CD14-positive monocyte (primary cell): ENCODE measurements around the gene WWOX. TPM values are rescaled to one million over a fixed set of nuclear protein-coding genes. Genes with fewer than 3 reads are reported as not detected.

ENCODE experiments used
- DNase-seq, 3 donors: peaks; one replicate each; pipeline ENCODE4 v3.0.0-alpha.2; 2011 to 2022
- H2AFZ ChIP-seq: 2 replicates; pipeline ENCODE4 v1.6.0; 2012; ENCODE audit warnings: mild to moderate bottlenecking, low read depth, low read length, inconsistent platforms; ENCODE audit not compliant: insufficient read depth, poor library complexity, severe bottlenecking
- H3K27ac ChIP-seq, 2 donors: 1 replicate in 1 of 2; 2 replicates in 1 of 2; pipeline ENCODE4 v1.5.1; 2012 to 2013; ENCODE audit warnings: low read length in 2 of 2, control low read depth in 1 of 2, inconsistent platforms in 1 of 2, low read depth in 1 of 2, mild to moderate bottlenecking in 1 of 2
- H3K27me3 ChIP-seq, 2 donors: one replicate each; pipeline versions ENCODE4 v1.6.0 to v1.6.1; 2011 to 2013; ENCODE audit warnings: low read length in 2 of 2; ENCODE audit not compliant: control insufficient read depth in 2 of 2, insufficient read depth in 2 of 2
- H3K36me3 ChIP-seq, 2 donors: replicated peaks in 1 of 2; 1 replicate in 1 of 2; 2 replicates in 1 of 2; pipeline versions ENCODE4 v1.5.1 to v1.6.1; 2012 to 2013; ENCODE audit warnings: low read length in 2 of 2, control low read depth in 1 of 2, inconsistent platforms in 1 of 2, mild to moderate bottlenecking in 1 of 2; ENCODE audit not compliant: insufficient read depth in 2 of 2, control insufficient read depth in 1 of 2
- H3K4me1 ChIP-seq, 2 donors: 1 replicate in 1 of 2; 2 replicates in 1 of 2; pipeline versions ENCODE4 v1.5.1 to v1.6.1; 2012 to 2013; ENCODE audit warnings: low read length in 2 of 2, control low read depth in 1 of 2, inconsistent platforms in 1 of 2, mild to moderate bottlenecking in 1 of 2, moderate library complexity in 1 of 2; ENCODE audit not compliant: insufficient read depth in 2 of 2, control insufficient read depth in 1 of 2
- H3K4me2 ChIP-seq: replicated peaks from 2 replicates; pipeline ENCODE3; 2012; ENCODE audit warnings: low read length, moderate library complexity, mild to moderate bottlenecking; ENCODE audit not compliant: poor library complexity, severe bottlenecking; ENCODE audit errors: extremely low read depth
- H3K4me3 ChIP-seq, 3 experiments: fragments of 200-600 bp in 1 of 3; sonication (generic) in 1 of 3; replicated peaks in 1 of 3; 1 replicate in 2 of 3; 2 replicates in 1 of 3; pipeline ENCODE4 v1.5.1; 2011 to 2013; ENCODE audit warnings: low read length in 3 of 3, mild to moderate bottlenecking in 3 of 3, control low read depth in 2 of 3, low read depth in 2 of 3, inconsistent platforms in 1 of 3, moderate library complexity in 1 of 3
- H3K79me2 ChIP-seq: 2 replicates; pipeline ENCODE4 v1.6.0; 2012; ENCODE audit warnings: mild to moderate bottlenecking, control low read depth, inconsistent platforms, low read length, moderate library complexity; ENCODE audit not compliant: insufficient read depth
- H3K9ac ChIP-seq: 2 replicates; pipeline ENCODE4 v1.6.0; 2017; ENCODE audit warnings: low read length, mild to moderate bottlenecking; ENCODE audit not compliant: insufficient read depth, poor library complexity, severe bottlenecking
- H3K9me3 ChIP-seq, 2 donors: replicated peaks in 1 of 2; 1 replicate in 1 of 2; 2 replicates in 1 of 2; pipeline versions ENCODE4 v1.5.1 to v1.6.1; 2012 to 2013; ENCODE audit warnings: low read length in 2 of 2, control low read depth in 1 of 2; ENCODE audit not compliant: control insufficient read depth in 1 of 2, insufficient read depth in 1 of 2
- H4K20me1 ChIP-seq: 2 replicates; pipeline ENCODE4 v1.6.0; 2012; ENCODE audit warnings: mild to moderate bottlenecking, low read length, control low read depth, moderate library complexity; ENCODE audit not compliant: insufficient read depth
- H3K27ac Mint-ChIP-seq, 7 donors: one replicate each; pipeline ENCODE4 v1.8.0; 2020; ENCODE audit warnings: mild to moderate bottlenecking in 7 of 7, mixed read lengths in 7 of 7, moderate library complexity in 6 of 7, inconsistent platforms in 2 of 7
- H3K27me3 Mint-ChIP-seq, 3 donors: one replicate each; pipeline ENCODE4 v1.8.0; 2021 to 2022; ENCODE audit warnings: low read depth in 3 of 3, mild to moderate bottlenecking in 3 of 3, mixed read lengths in 3 of 3, moderate library complexity in 3 of 3, inconsistent platforms in 1 of 3
- H3K36me3 Mint-ChIP-seq, 2 donors: one replicate each; pipeline ENCODE4 v1.8.0; 2020; ENCODE audit warnings: mixed read lengths in 2 of 2, inconsistent platforms in 1 of 2, mild to moderate bottlenecking in 1 of 2
- H3K4me1 Mint-ChIP-seq: one replicate; pipeline ENCODE4 v1.8.0; 2020; ENCODE audit warnings: mild to moderate bottlenecking, mixed read lengths
- H3K4me3 Mint-ChIP-seq, 2 donors: one replicate each; pipeline ENCODE4 v1.8.0; 2020; ENCODE audit warnings: mild to moderate bottlenecking in 2 of 2, mixed read lengths in 2 of 2, moderate library complexity in 1 of 2
- H3K9me3 Mint-ChIP-seq, 7 donors: one replicate each; pipeline ENCODE4 v1.8.0; 2020 to 2022; ENCODE audit warnings: mixed read lengths in 7 of 7, mild to moderate bottlenecking in 6 of 7, moderate library complexity in 6 of 7, inconsistent platforms in 2 of 7
- CTCF ChIP-seq: fragments of 200-600 bp; IDR thresholded peaks from one replicate; pipeline ENCODE4 v1.8.0; 2022; ENCODE audit warnings: antibody characterized with exemption, mild to moderate bottlenecking
- WGBS: methylation state at CpG from one replicate; pipeline ENCODE4 v1.1.5; 2013; ENCODE audit warnings: missing lambda C conversion rate; ENCODE audit not compliant: insufficient coverage; 5-methylcytosine and 5-hydroxymethylcytosine counted together
- intact Hi-C, 2 donors: fragments of 100-400 bp; cut with micrococcal nuclease; formaldehyde crosslinking; loops; one replicate each; pipeline versions ENCODE4 v1.15.0 to v1.15.1; 2023
- polyA plus RNA-seq, 3 donors: library from polyadenylated mRNA; depleted of rRNA in 1 of 3; unstranded in 2 of 3; stranded (reverse) in 1 of 3; fragments of 300-500 nt in 2 of 3; fragments of >200 nt in 1 of 3; fragmentation: Illumina TruSeq in 2 of 3; gene quantifications; 1 replicate in 2 of 3; 2 replicates in 1 of 3; pipeline ENCODE4 v1.2.3, GENCODE V29; 2012 to 2021

WWOX gene
- polyA plus RNA-seq, 3 donors, result 4.0 to 7.0 (median 6.3) TPM

- 33% methylated on average over 4 of the region's 5 CpGs for WGBS
- Histone ChIP-seq H3K4me1 (peaks cover 3 to 5% of the 10 kb centered on the region in 2 donors), H3K9ac (no peak overlapping the region), H3K36me3 (no peaks in the 10 kb centered on the region), H3K79me2 (no peaks in the 10 kb centered on the region), H4K20me1 (no peaks in the 10 kb centered on the region), H3K27me3 (no peaks in the 10 kb centered on the region), H3K9me3 (peaks cover 0 to 5% of the 10 kb centered on the region in 2 donors), H3K4me3 (no peak overlapping the region), H3K27ac (no peak overlapping the region), H2AFZ (no peak overlapping the region), H3K4me2 (no peak overlapping the region)
- Mint-ChIP-seq H3K27ac (no peak overlapping the region), H3K4me1 (peaks cover 14% of the 10 kb centered on the region), H3K4me3 (no peak overlapping the region), H3K9me3 (peaks cover 0 to 9% (median 3%) of the 10 kb centered on the region in 7 donors), H3K27me3 (no peaks in the 10 kb centered on the region), H3K36me3 (no peaks in the 10 kb centered on the region)
- DNase-seq, result no peak
- TF ChIP-seq CTCF, result no peak
- intact Hi-C loops, result no loop called here
Measured at GRCh38 chr16:79113826-79114225, 1014.4 kb downstream of the WWOX start.

GRCh38 chr16:79114759-79115158 is 1015.3 kb downstream of the WWOX start:
- no peak overlapping the region for H3K4me2 ChIP-seq
- H4K20me1 ChIP-seq, result no peaks in the 10 kb centered on the region
- DNase-seq, result no peak
- WGBS, result 100% methylated on average over 4 of the region's 8 CpGs
- H3K79me2 ChIP-seq, result no peaks in the 10 kb centered on the region
- H3K36me3 Mint-ChIP-seq, result no peaks in the 10 kb centered on the region
- no peak overlapping the region for H2AFZ ChIP-seq
- H3K4me1 ChIP-seq, result peaks cover 2 to 3% of the 10 kb centered on the region in 2 donors
- H3K9me3 ChIP-seq, result peaks cover 0 to 5% of the 10 kb centered on the region in 2 donors
- peaks cover 11% of the 10 kb centered on the region for H3K4me1 Mint-ChIP-seq
- H3K4me3 ChIP-seq, result no peak overlapping the region
- H3K36me3 ChIP-seq, result no peaks in the 10 kb centered on the region
- peaks cover 0 to 2% (median 0%) of the 10 kb centered on the region in 3 donors for H3K27me3 Mint-ChIP-seq
- no peak overlapping the region for H3K4me3 Mint-ChIP-seq
- peaks cover 0 to 9% (median 3%) of the 10 kb centered on the region in 7 donors for H3K9me3 Mint-ChIP-seq
- intact Hi-C loops, result no loop called here
- no peak overlapping the region for H3K9ac ChIP-seq
- no peak overlapping the region for H3K27ac ChIP-seq
- H3K27me3 ChIP-seq, result no peaks in the 10 kb centered on the region
- TF ChIP-seq CTCF, result no peak
- no peak overlapping the region for H3K27ac Mint-ChIP-seq
